Mononuclear cell (primary cell): ENCODE data around the gene BEND6. TPM values are rescaled to one million over a fixed set of nuclear protein-coding genes. Genes with fewer than 3 reads are reported as not detected.
"Not testable (repeated sequence)": the region's sequence is repeated elsewhere in the genome, so short reads cannot be mapped to it uniquely, and the experiment has no call there.

Experiments used
- H3K27me3 ChIP-seq: 2 replicates; pipeline ENCODE4 v1.6.0; 2011; ENCODE audit warnings: low read length, control low read depth; ENCODE audit not compliant: insufficient read depth
- H3K4me1 ChIP-seq: 2 replicates; pipeline ENCODE4 v1.5.1; 2011; ENCODE audit warnings: mild to moderate bottlenecking, low read length, control low read depth; ENCODE audit not compliant: insufficient read depth
- H3K4me3 ChIP-seq: 2 replicates; pipeline ENCODE4 v1.5.1; 2011; ENCODE audit warnings: mild to moderate bottlenecking, low read length, moderate library complexity
- H3K9me3 ChIP-seq: 2 replicates; pipeline ENCODE4 v1.5.1; 2011; ENCODE audit warnings: low read depth, mild to moderate bottlenecking, control low read depth, low read length
- total RNA-seq: library from RNA; depleted of rRNA; stranded (reverse); fragments of >200 nt; gene quantifications from one replicate; pipeline ENCODE4 v1.2.3, GENCODE V29; 2012

BEND6 gene
- total RNA-seq, 1 donor = 1.0 TPM

DNA sequence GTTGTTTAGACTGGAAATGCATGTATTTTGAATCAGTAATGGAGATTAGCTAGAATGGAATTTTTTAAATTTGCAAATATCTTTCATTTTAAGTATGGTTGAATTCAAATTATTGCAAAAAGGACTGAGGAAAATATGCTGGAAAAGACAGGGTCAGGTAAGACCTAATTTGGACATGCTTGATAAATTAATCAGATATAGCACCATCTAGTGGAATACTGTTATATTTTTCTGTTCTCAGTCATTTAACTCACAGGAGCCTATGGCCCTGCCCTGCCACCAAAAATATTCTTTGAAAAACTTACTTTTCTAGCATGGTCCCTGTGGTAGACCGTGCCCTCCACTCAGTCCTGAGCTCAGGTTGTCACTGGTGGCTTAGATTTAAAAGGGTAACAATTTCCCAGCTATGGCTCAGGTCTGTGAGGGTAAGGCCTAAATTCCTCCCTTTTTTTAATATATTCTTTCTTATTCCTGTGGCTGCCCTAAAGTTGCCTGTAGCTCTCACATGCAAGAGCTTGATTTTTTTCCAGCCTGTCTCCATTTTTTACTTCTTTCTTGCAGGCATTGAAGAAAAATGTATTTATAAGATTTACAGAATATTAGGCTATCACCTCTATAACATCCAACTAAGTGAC is 66.3 kb downstream of the BEND6 start:
- H3K4me3 ChIP-seq = no peak overlapping the region
- no peaks in the 10 kb centered on the region for H3K4me1 ChIP-seq

GRCh38 chr6:57024321-57024720 is 69.4 kb downstream of the BEND6 start:
- peaks cover 23% of the 10 kb centered on the region for H3K9me3 ChIP-seq
- no peaks in the 10 kb centered on the region for H3K4me1 ChIP-seq
- no peaks in the 10 kb centered on the region for H3K27me3 ChIP-seq
- H3K4me3 ChIP-seq = no peak overlapping the region

More for the DNA sequence above, 66.3 kb downstream of the BEND6 start:
- no peaks in the 10 kb centered on the region for H3K27me3 ChIP-seq
- peaks cover 23% of the 10 kb centered on the region for H3K9me3 ChIP-seq

DNA sequence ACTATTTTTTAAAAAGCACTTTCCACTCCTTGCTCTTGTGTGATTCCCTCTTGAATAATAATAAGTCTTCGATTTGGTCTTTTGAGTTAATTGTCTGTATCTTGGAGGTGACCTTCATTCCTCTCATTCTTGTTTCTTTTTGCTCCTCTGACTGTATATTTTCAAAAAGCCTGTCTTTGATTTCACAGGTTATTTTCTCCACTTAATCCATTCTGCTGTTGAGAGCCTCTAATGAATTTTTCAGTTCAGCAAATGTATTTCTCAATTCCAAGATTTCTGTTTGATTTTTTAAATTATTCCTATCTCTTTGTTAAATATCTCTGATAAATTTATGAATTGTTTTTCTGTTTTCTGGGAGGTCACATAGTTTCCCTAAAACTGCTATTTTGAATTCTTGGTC is 69.9 kb downstream of the BEND6 start:
- Histone ChIP-seq H3K4me3 (no peak overlapping the region), H3K4me1 (no peaks in the 10 kb centered on the region), H3K9me3 (peaks cover 23% of the 10 kb centered on the region), H3K27me3 (no peaks in the 10 kb centered on the region)

DNA sequence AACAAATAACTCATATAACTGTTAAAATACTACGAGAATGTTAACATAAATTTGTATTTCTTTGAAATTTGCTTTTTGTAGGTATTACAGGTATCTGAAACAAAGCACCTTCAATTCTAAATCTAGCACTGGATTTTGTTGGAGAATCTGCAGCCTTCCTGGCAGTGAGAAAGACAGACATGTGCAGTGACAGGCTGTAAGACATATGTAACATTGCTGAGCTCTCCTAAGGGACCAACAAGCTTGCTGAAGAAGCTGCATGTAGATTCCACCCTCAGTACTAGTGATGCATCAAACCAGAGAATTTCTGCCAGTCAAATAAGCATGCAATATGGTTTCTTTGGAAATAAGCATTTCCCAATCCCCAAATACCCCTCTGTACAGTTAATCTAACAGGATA is 71.1 kb downstream of the BEND6 start:
- Histone ChIP-seq H3K9me3 (peaks cover 23% of the 10 kb centered on the region), H3K4me1 (no peaks in the 10 kb centered on the region), H3K27me3 (no peaks in the 10 kb centered on the region), H3K4me3 (no peak overlapping the region)

- Histone ChIP-seq H3K9me3 (peaks cover 23% of the 10 kb centered on the region), H3K27me3 (no peaks in the 10 kb centered on the region), H3K4me1 (no peaks in the 10 kb centered on the region), H3K4me3 (no peak overlapping the region)
Measured at GRCh38 chr6:57027301-57027700, 72.4 kb downstream of the BEND6 start.

DNA sequence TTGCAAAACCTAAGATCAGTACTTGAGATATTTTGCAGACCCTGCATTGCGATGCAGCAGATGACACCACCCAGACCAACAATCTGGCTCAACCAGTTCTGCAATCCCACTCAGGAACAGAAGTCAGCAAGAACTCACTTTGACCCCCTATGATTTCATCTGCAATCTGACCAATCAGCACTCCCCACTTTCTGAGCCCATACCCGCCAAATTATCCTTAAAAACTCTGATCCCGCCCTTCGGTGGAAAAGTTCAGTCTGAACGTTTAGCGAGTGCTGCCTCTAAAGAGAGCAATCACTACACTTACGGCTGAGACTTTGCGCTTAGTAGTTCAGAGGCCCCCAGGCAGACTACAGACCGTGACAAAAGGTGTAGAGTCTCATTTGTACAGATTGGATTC is 74.3 kb downstream of the BEND6 start:
- Histone ChIP-seq H3K9me3 (peaks cover 14% of the 10 kb centered on the region), H3K4me1 (no peaks in the 10 kb centered on the region), H3K27me3 (no peaks in the 10 kb centered on the region), H3K4me3 (no peak overlapping the region)

DNA sequence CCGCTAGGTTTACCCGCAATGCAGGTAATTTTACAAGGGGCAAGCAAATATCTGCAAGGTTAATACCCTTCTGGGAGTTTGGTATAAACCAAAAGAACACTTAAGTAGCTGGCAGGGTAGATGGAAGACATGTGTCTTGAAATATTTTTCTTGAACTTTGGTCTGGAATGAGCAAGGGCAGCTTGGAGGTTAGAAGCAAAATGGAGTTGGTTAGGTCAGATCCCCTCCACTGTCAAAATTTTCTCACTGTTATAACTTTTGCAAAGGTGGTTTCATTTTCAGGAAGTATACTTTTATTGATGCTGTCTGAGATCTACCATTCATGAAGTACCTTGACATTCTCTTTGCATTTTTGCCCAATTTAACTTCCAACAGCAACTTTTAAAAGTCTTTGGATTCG is 78.3 kb downstream of the BEND6 start:
- H3K27me3 ChIP-seq = peaks cover 3% of the 10 kb centered on the region
- H3K4me1 ChIP-seq = no peaks in the 10 kb centered on the region
- no peak overlapping the region for H3K4me3 ChIP-seq
- H3K9me3 ChIP-seq = no peaks in the 10 kb centered on the region

- no peaks in the 10 kb centered on the region for H3K4me1 ChIP-seq
- no peak overlapping the region for H3K4me3 ChIP-seq
- peaks cover 3% of the 10 kb centered on the region for H3K27me3 ChIP-seq
- no peaks in the 10 kb centered on the region for H3K9me3 ChIP-seq
Measured at GRCh38 chr6:57035549-57035948, 80.6 kb downstream of the BEND6 start.

DNA sequence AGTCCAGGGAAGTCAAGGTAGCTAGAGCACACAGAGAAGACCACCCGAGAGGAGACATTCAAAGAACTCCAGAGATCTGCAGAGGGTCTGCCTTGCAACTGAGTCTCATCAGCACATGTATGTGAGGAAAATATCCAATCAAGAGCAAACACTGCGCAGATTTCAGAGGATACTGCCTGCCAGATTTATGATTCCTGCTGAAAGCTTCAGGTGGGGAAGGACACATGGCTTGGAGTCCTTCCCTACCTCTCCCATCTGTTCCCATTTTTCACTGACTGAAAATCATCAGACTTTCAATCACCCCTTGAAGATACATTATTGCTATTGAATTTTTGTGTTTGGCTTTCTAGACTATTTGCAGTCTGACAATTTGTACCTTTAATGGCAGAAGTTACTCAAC is 84.0 kb downstream of the BEND6 start:
- H3K4me1 ChIP-seq = no peaks in the 10 kb centered on the region
- peaks cover 3% of the 10 kb centered on the region for H3K27me3 ChIP-seq
- H3K9me3 ChIP-seq = no peaks in the 10 kb centered on the region
- H3K4me3 ChIP-seq = no peak overlapping the region

DNA sequence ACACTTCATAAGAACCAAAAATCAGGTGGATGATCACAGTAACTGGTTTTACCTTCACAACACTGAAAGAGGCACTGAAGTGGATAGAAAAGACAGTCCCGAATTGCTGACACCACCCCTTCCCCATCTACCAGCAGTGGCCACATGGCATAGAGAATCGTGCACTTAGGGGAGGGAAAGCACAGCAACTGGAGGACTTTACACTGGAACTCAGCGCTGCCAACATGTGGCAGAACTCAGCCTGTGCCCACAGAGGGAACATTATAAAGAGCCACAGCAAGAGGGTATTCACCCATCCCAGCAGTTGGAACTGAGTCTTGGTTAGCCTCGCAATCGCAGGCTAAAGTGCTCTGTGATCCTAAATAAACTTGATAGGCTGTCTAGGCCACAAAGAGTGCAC is 85.1 kb downstream of the BEND6 start:
- Histone ChIP-seq H3K27me3 (peaks cover 3% of the 10 kb centered on the region), H3K9me3 (no peaks in the 10 kb centered on the region), H3K4me1 (no peaks in the 10 kb centered on the region), H3K4me3 (no peak overlapping the region)

DNA sequence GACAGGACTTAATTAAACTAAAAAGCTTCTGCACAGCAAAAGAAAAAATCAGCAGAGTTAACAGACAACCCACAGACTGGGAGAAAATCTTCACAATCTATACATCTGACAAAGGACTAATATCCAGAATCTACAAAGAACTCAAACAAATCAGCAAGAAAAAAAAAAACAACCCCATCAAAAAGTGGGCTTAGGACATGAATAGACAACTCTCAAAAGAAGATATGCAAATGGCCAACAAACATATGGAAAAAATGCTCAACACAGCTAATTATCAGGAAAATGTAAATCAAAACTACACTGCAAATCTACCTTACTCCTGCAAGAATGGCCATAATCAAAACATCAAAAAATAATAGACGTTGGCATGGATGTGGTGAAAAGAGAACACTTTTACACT is 89.2 kb downstream of the BEND6 start:
- H3K9me3 ChIP-seq, H3K4me3 ChIP-seq, H3K27me3 ChIP-seq, H3K4me1 ChIP-seq: not testable (repeated sequence)

GRCh38 chr6:57044568-57044967 is 89.7 kb downstream of the BEND6 start:
- no peak overlapping the region for H3K4me3 ChIP-seq
- H3K9me3 ChIP-seq = no peaks in the 10 kb centered on the region
- H3K4me1 ChIP-seq = peaks cover 4% of the 10 kb centered on the region
- peaks cover 6% of the 10 kb centered on the region for H3K27me3 ChIP-seq

DNA sequence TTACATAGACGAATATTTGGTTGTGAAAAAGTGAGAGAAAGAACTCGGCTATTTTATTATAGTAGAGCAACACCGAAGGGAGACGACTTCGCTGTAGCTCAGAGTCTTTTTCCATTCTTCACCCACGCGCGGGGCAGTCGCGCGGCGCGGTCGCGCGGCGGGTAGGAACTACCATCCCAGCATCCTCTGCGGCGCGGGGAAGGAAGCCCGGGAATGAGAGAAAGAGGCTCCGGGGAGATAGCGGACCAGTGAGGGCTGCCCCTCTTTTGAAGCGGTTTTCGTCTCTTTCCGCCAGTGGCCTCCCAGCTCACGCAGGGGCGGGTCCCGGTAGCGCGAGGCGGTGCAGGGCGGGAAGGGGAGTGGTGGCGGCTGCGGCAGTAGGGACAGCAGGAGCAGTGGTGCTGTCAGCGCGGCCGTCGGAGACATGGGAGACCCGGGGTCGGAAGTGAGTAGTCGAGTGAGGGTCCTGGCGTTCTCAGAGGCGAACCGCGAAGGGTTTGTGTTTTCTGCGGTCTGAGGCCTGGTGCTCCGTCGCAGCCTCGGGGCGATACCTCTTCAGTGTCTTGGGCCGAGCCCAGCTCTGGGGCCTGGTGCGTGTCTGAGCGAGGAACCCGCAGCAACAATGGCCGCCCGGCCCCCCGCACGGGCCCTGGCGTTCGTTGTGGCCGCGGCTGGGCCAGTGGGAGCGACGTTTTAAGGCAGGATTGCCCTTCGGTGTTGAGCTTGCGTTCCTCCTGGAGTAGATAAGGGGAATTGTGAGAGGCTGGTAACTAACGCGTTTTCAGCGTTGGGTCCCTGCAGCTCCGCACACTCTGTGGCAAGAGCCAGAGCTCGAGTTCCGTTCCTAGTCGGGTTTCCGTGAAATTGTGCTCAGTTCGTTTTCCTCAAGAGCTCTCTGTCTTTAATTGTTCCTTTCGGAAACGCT is 91.7 kb downstream of the BEND6 start, which contains the start of gene KIAA1586:
Gene KIAA1586 (plus strand): TSS at position 362 of the 925 bp plus-strand sequence. CDS start 63 bp downstream, at position 425.
- not testable (repeated sequence) for H3K27me3 ChIP-seq, H3K9me3 ChIP-seq, H3K4me1 ChIP-seq
- H3K4me3 ChIP-seq = peak within 1 kb of the TSS; percentile 42

DNA sequence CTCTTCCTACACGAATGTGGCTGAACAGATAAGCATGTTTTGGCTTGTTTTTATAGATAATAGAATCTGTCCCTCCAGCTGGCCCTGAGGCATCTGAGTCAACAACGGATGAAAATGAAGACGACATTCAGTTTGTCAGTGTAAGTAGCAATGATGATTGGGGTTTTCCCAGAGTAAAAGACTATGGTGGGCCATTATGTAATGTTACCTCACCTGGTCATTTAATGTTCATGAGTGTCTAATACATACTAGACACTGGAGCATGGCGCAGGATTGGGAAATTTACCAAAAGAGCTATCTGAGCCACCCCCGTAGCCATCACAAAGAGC is 92.3 kb downstream of the BEND6 start:
- H3K9me3 ChIP-seq, H3K4me3 ChIP-seq, H3K27me3 ChIP-seq, H3K4me1 ChIP-seq: not testable (repeated sequence)

GRCh38 chr6:57047859-57048258 is 93.0 kb downstream of the BEND6 start:
- H3K4me1 ChIP-seq, H3K27me3 ChIP-seq, H3K4me3 ChIP-seq, H3K9me3 ChIP-seq: not testable (repeated sequence)

DNA sequence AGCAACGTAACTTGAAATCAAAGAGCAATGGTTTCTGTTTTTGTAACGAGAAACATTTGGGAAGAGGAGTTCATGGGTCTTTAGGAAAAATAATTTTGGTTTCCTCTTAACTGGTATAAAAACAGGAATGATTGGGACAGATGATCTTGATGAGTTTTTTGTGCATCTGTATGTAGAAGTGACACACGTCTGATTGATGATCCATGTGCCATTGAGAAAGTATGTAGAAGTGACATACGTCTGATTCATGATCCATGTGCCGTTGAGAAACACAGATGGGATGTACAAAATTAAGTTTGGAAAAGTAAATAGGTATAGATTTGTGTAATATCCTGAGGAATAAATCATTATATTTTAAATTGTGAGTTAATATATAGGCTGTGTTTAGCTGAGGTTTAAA is 93.7 kb downstream of the BEND6 start:
- Histone ChIP-seq H3K27me3 (peaks cover 6% of the 10 kb centered on the region), H3K9me3 (no peaks in the 10 kb centered on the region), H3K4me3 (no peak overlapping the region), H3K4me1 (peaks cover 4% of the 10 kb centered on the region)
